Measurements from ENCODE around the gene MGAT3.
"Not testable (repeated sequence)": the region's sequence is repeated elsewhere in the genome, so short reads cannot be mapped to it uniquely, and the experiment has no call there.

The MGAT3 gene

DNA sequence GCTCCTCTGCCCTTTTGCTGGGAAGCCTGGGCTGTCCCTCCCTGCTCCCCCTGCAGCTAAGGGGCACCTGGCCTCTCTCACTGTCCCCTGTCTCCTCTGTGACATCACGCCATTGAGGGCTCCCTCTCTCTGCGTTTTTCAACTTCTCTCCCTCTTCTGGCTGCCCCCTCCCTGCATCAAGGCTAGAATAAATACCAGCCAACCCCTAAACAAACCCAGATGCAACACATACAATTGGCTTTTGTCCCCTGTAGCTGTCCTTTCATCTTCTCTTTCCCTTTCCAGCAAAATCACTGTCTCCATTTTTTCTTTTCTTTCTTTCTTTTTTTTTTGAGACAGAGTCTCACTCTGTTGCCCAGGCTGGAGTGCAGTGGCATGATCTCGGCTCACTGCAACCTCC is 42.0 kb downstream of the MGAT3 start:
- in situ Hi-C loops (cut with HindIII; ENCODE audit: low pct_ligation_motif_present, low pct_unique_long_range_greater_than_20kb, low sequenced_read_pairs), result loop anchor here (25.0 kb wide), 1 partner anchor 112 kb away; the partner anchor contains the start of gene TAB1
- DNase-seq, result no peak

DNA sequence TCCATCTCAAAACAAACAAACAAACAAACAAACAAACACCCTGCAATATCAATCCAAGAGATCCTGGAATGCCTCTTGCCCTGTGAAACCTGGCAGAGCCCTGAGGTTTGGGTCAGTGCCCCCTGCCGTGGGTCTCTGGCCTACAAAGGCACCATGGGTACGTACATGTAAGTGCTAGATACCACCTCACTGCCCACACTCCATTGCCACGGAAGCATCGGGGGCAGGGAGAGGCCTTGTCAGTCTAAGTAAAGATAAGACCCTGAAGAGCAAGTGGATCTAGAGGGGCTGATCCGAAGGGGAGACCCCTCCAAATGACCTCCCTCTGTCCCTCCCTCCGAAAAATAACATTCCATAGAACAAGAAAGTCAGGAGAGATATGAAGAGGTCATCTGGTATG is 43.3 kb downstream of the MGAT3 start:
- in situ Hi-C loops (cut with HindIII; ENCODE audit: low pct_ligation_motif_present, low pct_unique_long_range_greater_than_20kb, low sequenced_read_pairs), result no loop called here

DNA sequence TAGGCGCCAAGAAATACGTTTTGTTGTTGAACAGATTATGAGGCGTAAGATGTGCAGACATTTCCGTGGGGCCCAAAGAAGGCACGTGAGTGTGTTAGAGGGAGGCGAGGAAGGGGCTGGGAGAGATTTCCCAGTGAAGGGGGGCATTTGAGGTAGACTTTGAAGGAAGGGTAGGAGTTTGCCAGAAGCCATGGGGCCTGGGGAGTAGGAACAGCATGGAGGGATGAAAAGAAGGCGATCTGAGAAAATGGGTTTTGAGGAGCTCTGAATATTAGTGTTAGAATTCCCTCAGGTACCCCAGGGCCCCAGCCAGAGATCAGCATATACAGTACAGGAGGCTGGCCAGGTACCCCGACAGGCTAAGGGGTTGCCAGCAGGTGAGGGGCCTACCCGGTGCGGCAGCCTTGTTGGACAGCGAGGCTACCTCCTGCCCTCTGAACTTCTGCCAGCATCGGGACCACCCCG is 44.9 kb downstream of the MGAT3 start:
- DNase-seq, result no peak
- in situ Hi-C loops (cut with HindIII; ENCODE audit: low pct_ligation_motif_present, low pct_unique_long_range_greater_than_20kb, low sequenced_read_pairs), result no loop called here

More for the DNA sequence above, 43.3 kb downstream of the MGAT3 start:
- no peak for DNase-seq

DNA sequence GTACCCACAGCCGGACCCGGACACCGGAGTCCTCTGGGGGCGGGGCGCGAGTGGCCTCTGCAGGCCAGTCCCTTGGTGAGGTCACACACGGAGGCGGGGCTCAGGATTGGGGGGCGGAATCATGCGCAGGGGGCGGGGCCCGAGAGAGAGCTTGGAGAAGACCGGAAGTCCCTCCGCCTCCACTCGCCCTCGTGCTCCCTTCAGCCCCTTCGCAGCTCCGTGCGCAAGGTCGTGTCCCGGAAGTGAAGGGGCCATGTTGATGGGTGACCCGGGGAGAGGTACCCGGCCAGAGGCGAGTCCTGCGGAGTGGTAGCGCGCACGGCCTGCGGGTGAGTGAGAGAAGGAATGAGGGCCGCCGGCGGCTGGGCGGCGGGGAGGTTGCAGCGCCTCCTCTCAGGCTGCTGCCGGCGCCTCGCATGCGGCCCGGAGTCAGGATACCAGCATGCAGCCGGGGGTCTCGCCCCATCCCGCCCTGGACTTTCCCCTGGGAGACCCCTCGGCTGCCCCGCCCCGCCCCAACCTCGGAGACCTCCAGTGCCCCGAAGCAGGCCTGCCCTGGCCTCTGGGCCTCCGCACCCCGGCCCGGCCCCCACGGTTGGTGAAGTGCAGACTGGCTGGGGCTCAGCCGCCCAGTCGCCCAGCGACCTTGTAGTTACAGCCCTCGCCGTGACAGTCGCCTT is 45.4 kb downstream of the MGAT3 start, which contains the start of gene MIEF1:
MIEF1 (plus strand) TSS at position 182 of the 680 bp plus-strand sequence. CDS start 9,005 bp downstream, outside the sequence.
- in situ Hi-C loops (cut with HindIII; ENCODE audit: low pct_ligation_motif_present, low pct_unique_long_range_greater_than_20kb, low sequenced_read_pairs), result no loop called here
- DNase-seq, result peak; percentile 94

- in situ Hi-C loops (cut with HindIII; ENCODE audit: low pct_ligation_motif_present, low pct_unique_long_range_greater_than_20kb, low sequenced_read_pairs), result no loop called here
These were observed 46.1 kb downstream of the MGAT3 start for GRCh38 chr22:39502789-39503409.

GRCh38 chr22:39503630-39504029 is 46.8 kb downstream of the MGAT3 start:
- no peak for DNase-seq
- in situ Hi-C loops (cut with HindIII; ENCODE audit: low pct_ligation_motif_present, low pct_unique_long_range_greater_than_20kb, low sequenced_read_pairs), result no loop called here

More at GRCh38 chr22:39502789-39503409, 46.1 kb downstream of the MGAT3 start:
- DNase-seq, result no peak

- in situ Hi-C loops (cut with HindIII; ENCODE audit: low pct_ligation_motif_present, low pct_unique_long_range_greater_than_20kb, low sequenced_read_pairs), result no loop called here
These were observed 47.3 kb downstream of the MGAT3 start for GRCh38 chr22:39504071-39504470.

GRCh38 chr22:39507021-39507420 is 50.2 kb downstream of the MGAT3 start:
- DNase-seq; in situ Hi-C loops (cut with HindIII; ENCODE audit: low pct_ligation_motif_present, low pct_unique_long_range_greater_than_20kb, low sequenced_read_pairs): not testable (repeated sequence)

More at GRCh38 chr22:39504071-39504470, 47.3 kb downstream of the MGAT3 start:
- no peak for DNase-seq

DNA sequence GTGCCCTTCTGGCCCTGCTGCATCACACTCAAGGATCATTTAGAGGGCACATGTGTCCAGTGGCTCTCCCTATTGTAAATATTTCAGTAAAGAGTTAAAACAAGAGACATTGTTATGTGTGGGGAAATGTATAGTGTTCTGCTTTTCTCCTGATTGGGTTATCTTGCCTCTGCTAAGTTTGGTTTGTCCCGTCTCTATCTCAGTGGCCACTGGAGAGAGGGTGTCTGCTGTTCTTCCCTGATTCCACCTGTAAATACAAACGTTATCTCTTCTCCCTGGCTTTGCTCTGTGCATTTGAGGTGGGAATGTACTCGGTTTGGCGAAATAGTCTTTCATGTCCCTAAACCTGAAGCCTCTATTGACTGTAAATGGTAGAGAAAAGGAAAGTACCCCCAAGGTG is 51.6 kb downstream of the MGAT3 start:
- no peak for DNase-seq
- in situ Hi-C loops (cut with HindIII; ENCODE audit: low pct_ligation_motif_present, low pct_unique_long_range_greater_than_20kb, low sequenced_read_pairs), result no loop called here

DNA sequence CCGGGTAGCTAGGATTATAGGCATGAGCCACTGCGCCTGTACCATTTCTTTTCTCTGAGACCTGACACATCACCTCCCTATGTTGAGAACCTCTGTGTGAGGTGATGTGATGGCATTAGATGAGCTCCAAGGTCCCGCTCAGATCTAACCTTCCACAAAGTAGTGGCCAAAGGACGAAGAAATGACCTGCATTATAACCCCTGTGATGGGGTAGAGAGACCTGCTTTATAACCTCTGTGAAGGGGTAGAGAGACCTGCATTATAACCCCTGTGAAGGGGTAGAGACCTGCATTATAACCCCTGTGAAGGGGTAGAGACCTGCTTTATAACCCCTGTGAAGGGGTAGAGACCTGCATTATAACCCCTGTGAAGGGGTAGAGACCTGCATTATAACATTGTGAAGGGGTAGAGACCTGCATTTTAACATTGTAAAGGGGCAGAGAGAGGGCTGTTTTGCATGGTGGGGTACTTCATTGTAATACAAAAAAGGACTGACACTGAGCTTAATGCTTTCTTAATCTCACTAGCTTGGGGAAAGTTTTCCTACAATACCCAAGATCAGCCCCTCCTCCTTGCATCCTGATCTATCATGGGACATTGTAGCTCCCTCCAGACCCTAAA is 53.8 kb downstream of the MGAT3 start:
- in situ Hi-C loops (cut with HindIII; ENCODE audit: low pct_ligation_motif_present, low pct_unique_long_range_greater_than_20kb, low sequenced_read_pairs), result no loop called here
- no peak for DNase-seq

GRCh38 chr22:39511226-39511625 is 54.4 kb downstream of the MGAT3 start:
- in situ Hi-C loops (cut with HindIII; ENCODE audit: low pct_ligation_motif_present, low pct_unique_long_range_greater_than_20kb, low sequenced_read_pairs), result no loop called here
- no peak for DNase-seq

DNA sequence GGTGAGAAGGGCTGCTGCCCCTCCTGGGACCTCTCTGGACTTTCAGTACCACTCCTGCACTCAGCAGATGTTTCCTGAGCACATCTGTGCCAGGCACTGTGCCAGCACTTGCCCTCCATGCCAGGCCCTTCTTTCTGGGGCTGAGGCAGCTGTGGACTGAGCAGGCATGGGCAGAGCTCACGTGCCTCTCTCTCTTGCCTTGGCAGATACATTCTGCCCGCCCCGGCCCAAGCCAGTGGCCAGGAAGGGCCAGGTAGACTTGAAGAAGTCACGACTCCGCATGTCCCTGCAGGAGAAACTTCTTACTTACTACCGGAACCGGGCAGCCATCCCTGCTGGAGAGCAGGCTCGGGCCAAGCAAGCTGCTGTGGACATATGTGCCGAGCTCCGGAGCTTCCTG is 55.2 kb downstream of the MGAT3 start:
- in situ Hi-C loops (cut with HindIII; ENCODE audit: low pct_ligation_motif_present, low pct_unique_long_range_greater_than_20kb, low sequenced_read_pairs), result no loop called here
- DNase-seq, result no peak

- in situ Hi-C loops (cut with HindIII; ENCODE audit: low pct_ligation_motif_present, low pct_unique_long_range_greater_than_20kb, low sequenced_read_pairs), result no loop called here
- no peak for DNase-seq
These were observed 57.0 kb downstream of the MGAT3 start for GRCh38 chr22:39513791-39514190.

DNA sequence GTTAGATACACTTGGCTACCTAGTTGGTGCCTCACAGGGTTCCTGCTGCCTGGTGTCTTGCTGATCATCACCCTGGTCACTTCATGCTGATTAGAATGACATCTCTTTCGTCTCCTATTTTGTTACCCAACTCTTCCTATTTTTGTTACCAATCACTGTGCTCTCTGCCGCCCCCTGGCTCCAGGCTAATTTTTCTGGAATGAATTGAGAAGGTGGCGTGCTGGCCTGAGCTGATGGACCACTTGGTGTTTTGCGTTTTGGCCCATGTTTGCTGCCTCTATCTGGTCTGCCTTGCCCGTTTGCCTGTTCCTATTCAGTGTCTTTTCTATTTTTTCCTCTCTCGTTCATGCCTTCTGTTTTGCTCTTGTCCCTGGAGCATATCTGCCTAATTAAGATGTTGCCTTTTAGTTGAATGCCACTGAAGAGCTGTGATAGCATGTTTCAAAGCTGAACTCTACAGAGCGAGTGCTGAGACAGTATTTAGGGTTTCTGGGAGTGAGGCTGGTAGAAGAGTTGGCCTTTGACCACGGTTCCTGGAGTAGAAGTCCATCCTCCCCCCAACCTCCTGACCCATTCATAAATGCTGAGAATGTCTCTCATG is 57.7 kb downstream of the MGAT3 start:
- in situ Hi-C loops (cut with HindIII; ENCODE audit: low pct_ligation_motif_present, low pct_unique_long_range_greater_than_20kb, low sequenced_read_pairs), result no loop called here
- DNase-seq, result peak; percentile 44

GRCh38 chr22:39515266-39516050 is 58.6 kb downstream of the MGAT3 start:
- no peak for DNase-seq
- in situ Hi-C loops (cut with HindIII; ENCODE audit: low pct_ligation_motif_present, low pct_unique_long_range_greater_than_20kb, low sequenced_read_pairs), result no loop called here

GRCh38 chr22:39517470-39517869 is 60.7 kb downstream of the MGAT3 start:
- no peak for DNase-seq
- in situ Hi-C loops (cut with HindIII; ENCODE audit: low pct_ligation_motif_present, low pct_unique_long_range_greater_than_20kb, low sequenced_read_pairs), result no loop called here

GRCh38 chr22:39518144-39518786 is 61.5 kb downstream of the MGAT3 start:
- in situ Hi-C loops (cut with HindIII; ENCODE audit: low pct_ligation_motif_present, low pct_unique_long_range_greater_than_20kb, low sequenced_read_pairs), result no loop called here
- no peak for DNase-seq
